K562 (cell line): ENCODE results near the gene HSPA2. TPM values are rescaled to one million over a fixed set of nuclear protein-coding genes. Genes with fewer than 3 reads are reported as not detected.

Experiments used
- ATAC-seq: fragments of 200-7000 bp; cut with Tn5 transposase; 3 replicates; pipeline ENCODE4 v1.9.1; 2020; ENCODE audit warnings: moderate library complexity
- BruUV-seq: library from RNA; stranded (reverse); fragments of 400-500 nt; replicated peaks from 2 replicates; lab custom pipeline; 2021; lab: Mats Ljungman, UMichigan
- CTCF ChIA-PET: fragments of 300-600 bp; formaldehyde crosslinking; extraction: SDS; loops from one replicate; lab custom pipeline; 2021; ENCODE audit warnings: low intra/inter-chr PET ratio; lab: Yijun Ruan, JAX
- POLR2A ChIA-PET: fragments of 300-600, 350-650 bp; sonication (Branson Sonifier 250); formaldehyde crosslinking; extraction: SDS; loops from one replicate; lab custom pipeline; 2021; ENCODE audit warnings: antibody characterized with exemption, inconsistent platforms; lab: Yijun Ruan, JAX
- DNase-seq, 4 experiments: peaks; one replicate each; pipeline versions ENCODE4 v3.0.0 to v3.0.0-alpha.2; 2011 to 2018; ENCODE audit warnings: low spot score in 3 of 4, mixed read lengths in 3 of 4; ENCODE audit errors: extremely low read depth in 1 of 4
- FAIRE-seq: peaks from 2 replicates; lab custom pipeline; 2011; peaks lifted over from hg19 to GRCh38; lab: Jason Lieb, UNC
- H2AFZ ChIP-seq: 2 replicates; pipeline ENCODE4 v1.6.0; 2011; ENCODE audit warnings: low read depth, low read length, control low read depth, inconsistent platforms
- H3K27ac ChIP-seq: fragments of 200-600 bp; 3 replicates; pipeline ENCODE4 v1.8.0; 2011; ENCODE audit warnings: low read depth, mild to moderate bottlenecking, control low read depth, inconsistent platforms, low read length, moderate library complexity, mixed read lengths; ENCODE audit errors: extremely low read depth
- H3K27me3 ChIP-seq, 2 experiments: fragments of 300-600 bp in 1 of 2; 2 replicates in 1 of 2; 3 replicates in 1 of 2; pipeline versions ENCODE4 v1.6.0 to v1.8.0; 2011; ENCODE audit warnings: inconsistent platforms in 2 of 2, low read length in 2 of 2, mild to moderate bottlenecking in 1 of 2, mixed read lengths in 1 of 2, moderate library complexity in 1 of 2; ENCODE audit not compliant: control insufficient read depth in 2 of 2, insufficient read depth in 2 of 2
- H3K36me3 ChIP-seq: fragments of 300-600 bp; 3 replicates; pipeline ENCODE4 v1.8.0; 2011; ENCODE audit warnings: mild to moderate bottlenecking, low read length, inconsistent platforms; ENCODE audit not compliant: control insufficient read depth, insufficient read depth
- H3K4me1 ChIP-seq, 2 experiments: fragments of 200-600 bp in 1 of 2; replicated peaks in 1 of 2; 2 replicates in 1 of 2; 3 replicates in 1 of 2; pipeline versions ENCODE4 v1.5.1 to v1.8.0; 2011; ENCODE audit warnings: inconsistent platforms in 2 of 2, low read length in 2 of 2, mild to moderate bottlenecking in 1 of 2, mixed read lengths in 1 of 2, moderate library complexity in 1 of 2; ENCODE audit not compliant: control insufficient read depth in 2 of 2, insufficient read depth in 2 of 2
- H3K4me2 ChIP-seq: 2 replicates; pipeline ENCODE4 v1.6.1; 2011; ENCODE audit warnings: low read length, control low read depth, inconsistent platforms, mixed read lengths; ENCODE audit not compliant: insufficient read depth
- H3K4me3 ChIP-seq: fragments of 200-600 bp; sonication (generic), shearing (Covaris generic); 2 replicates; pipeline ENCODE4 v1.5.1; 2016; ENCODE audit warnings: control low read depth, inconsistent platforms
- H3K79me2 ChIP-seq: fragments of 200-600 bp; 3 replicates; pipeline ENCODE4 v1.8.0; 2011; ENCODE audit warnings: low read length, inconsistent platforms; ENCODE audit not compliant: control insufficient read depth, insufficient read depth
- H3K9ac ChIP-seq, 2 experiments: 2 replicates each; pipeline versions ENCODE4 v1.6.0 to v1.6.1; 2011; ENCODE audit warnings: low read depth in 2 of 2, low read length in 2 of 2, control low read depth in 1 of 2, inconsistent platforms in 1 of 2, mild to moderate bottlenecking in 1 of 2, mixed read lengths in 1 of 2; ENCODE audit not compliant: insufficient read depth in 1 of 2
- H3K9me1 ChIP-seq: one replicate; pipeline ENCODE4 v1.6.0; 2011; ENCODE audit warnings: inconsistent platforms, mild to moderate bottlenecking, low read length, moderate library complexity; ENCODE audit not compliant: control insufficient read depth, insufficient read depth
- H3K9me3 ChIP-seq: replicated peaks from 2 replicates; pipeline ENCODE4 v1.5.1; 2011; ENCODE audit warnings: low read depth, low read length, inconsistent platforms; ENCODE audit not compliant: control insufficient read depth, insufficient read depth
- H4K20me1 ChIP-seq: replicated peaks from 2 replicates; pipeline ENCODE4 v1.6.1; 2011; ENCODE audit warnings: low read length, inconsistent platforms, mixed read lengths; ENCODE audit not compliant: control insufficient read depth, insufficient read depth
- CTCFL ChIP-seq: IDR thresholded peaks from 2 replicates; pipeline ENCODE4 v1.6.1; 2011; ENCODE audit warnings: borderline replicate concordance, low read depth, mild to moderate bottlenecking, moderate library complexity, low read length; ENCODE audit not compliant: insufficient read depth, poor library complexity, severe bottlenecking
- HEY1 ChIP-seq: fragments of 250-450 bp; sonication (Bioruptor Pico); IDR thresholded peaks from 2 replicates; pipeline ENCODE4 v1.5.0; 2020; ENCODE audit warnings: mild to moderate bottlenecking, moderate library complexity, borderline replicate concordance
- MGA ChIP-seq: fragments of 450-650 bp; IDR thresholded peaks from 2 replicates; pipeline ENCODE4 v1.6.1; 2016; ENCODE audit warnings: mild to moderate bottlenecking, moderate library complexity
- WGBS: fragments of 100-300 bp; shearing (Covaris generic); methylation state at CpG from one replicate; pipeline ENCODE4 v1.1.6; 2016; ENCODE audit warnings: low coverage, mixed read lengths; ENCODE audit not compliant: insufficient coverage; ENCODE audit errors: missing lambda C conversion rate; 5-methylcytosine and 5-hydroxymethylcytosine counted together
- in situ Hi-C: fragments of 300-500 bp; cut with MboI; formaldehyde crosslinking; loops from 4 replicates; pipeline ENCODE4 v1.15.0; 2018; ENCODE audit warnings: inconsistent platforms, mixed read lengths
- intact Hi-C: fragments of 100-400 bp; cut with micrococcal nuclease; formaldehyde crosslinking; loops from 2 replicates; pipeline ENCODE4 v1.14.2; 2022
- polyA plus RNA-seq, 8 experiments: library from polyadenylated mRNA; depleted of rRNA in 4 of 8; stranded (reverse) in 5 of 8; unstranded in 3 of 8; fragments of >200 nt; fragmentation: Nextera tagmentation in 2 of 8; fragmentation: Illumina TruSeq in 1 of 8; extraction: Ambion mirVana in 2 of 8; extraction: Trizol in 1 of 8; gene quantifications; 2 replicates each; pipeline versions ENCODE4 v1.2.1 to v1.2.3, GENCODE V29; 2011 to 2014; ENCODE audit warnings: inconsistent platforms in 1 of 8, missing spikeins in 1 of 8
- total RNA-seq, 7 experiments: library from RNA; depleted of rRNA in 6 of 7; stranded (reverse); fragments of >200 nt in 6 of 7; fragmentation: Illumina TruSeq in 2 of 7; extraction: Trizol in 2 of 7; gene quantifications; 2 replicates each; pipeline versions ENCODE4 v1.2.1 to v1.2.3, GENCODE V29; 2011 to 2021; ENCODE audit warnings: low replicate concordance in 1 of 7

The HSPA2 gene
- total and polyA plus RNA-seq, 9 of the 15 experiments (the other 6 are each of a cell fraction or from before 2014, with no cell fraction given): not detected

GRCh38 chr14:64509036-64509435, 31.5 kb upstream of the HSPA2 start:
- Histone ChIP-seq H3K4me2 (peak overlapping the region; percentile 66), H3K9ac (peak overlapping the region; percentile 35 to 65; a peak in 2 of 4 replicates), H3K4me1 (peaks cover 10 to 33% of the 10 kb centered on the region in 2 experiments; a peak in 4 of 5 replicates), H3K4me3 (no peak overlapping the region), H3K9me3 (no peaks in the 10 kb centered on the region), H2AFZ (peak overlapping the region; percentile 54; the same call in 1 of the 2 replicates), H3K27me3 (no peaks in the 10 kb centered on the region), H3K79me2 (peaks cover 56% of the 10 kb centered on the region), H4K20me1 (no peaks in the 10 kb centered on the region), H3K36me3 (no peaks in the 10 kb centered on the region), H3K9me1 (no peaks in the 10 kb centered on the region), H3K27ac (peak overlapping the region; percentile 19; the same call in 1 of the 3 replicates)
- peak in 1 of 4 experiments; percentile 64 for DNase-seq
- intact Hi-C loops (loop anchor here (5.0 kb wide), 1 partner anchor 42 kb away; the partner anchor contains the start of gene AKAP5), in situ Hi-C loops (no loop called here)
- ATAC-seq: peak; percentile 15
- ChIA-PET CTCF (interaction anchor here (1.1 kb wide), 1 partner anchor 166 kb away, joined by 3 read pairs; no protein-coding TSS in a partner anchor), POLR2A (no interaction called here)
- FAIRE-seq: peak; percentile 62
- TF ChIP-seq MGA (peak; percentile 44; the same call in 1 of the 2 replicates), HEY1 (no peak), CTCFL (no peak)
- WGBS: 15% methylated on average over 8 of the region's 8 CpGs
- BruUV-seq: no TSS peak
